Astrocyte (in vitro differentiated cells and primary cell): ENCODE data around the gene ARL4C.

ENCODE experiments used
- CTCF ChIP-seq: IDR thresholded peaks from 2 replicates; pipeline ENCODE4 v1.5.1; 2011; ENCODE audit warnings: low read depth, mild to moderate bottlenecking, inconsistent platforms, low read length, moderate library complexity; ENCODE audit not compliant: insufficient read depth
- EZH2 ChIP-seq: IDR thresholded peaks from 2 replicates; pipeline ENCODE4 v1.6.1; 2012; ENCODE audit warnings: mild to moderate bottlenecking, low read length, inconsistent platforms; ENCODE audit not compliant: insufficient read depth

DNA sequence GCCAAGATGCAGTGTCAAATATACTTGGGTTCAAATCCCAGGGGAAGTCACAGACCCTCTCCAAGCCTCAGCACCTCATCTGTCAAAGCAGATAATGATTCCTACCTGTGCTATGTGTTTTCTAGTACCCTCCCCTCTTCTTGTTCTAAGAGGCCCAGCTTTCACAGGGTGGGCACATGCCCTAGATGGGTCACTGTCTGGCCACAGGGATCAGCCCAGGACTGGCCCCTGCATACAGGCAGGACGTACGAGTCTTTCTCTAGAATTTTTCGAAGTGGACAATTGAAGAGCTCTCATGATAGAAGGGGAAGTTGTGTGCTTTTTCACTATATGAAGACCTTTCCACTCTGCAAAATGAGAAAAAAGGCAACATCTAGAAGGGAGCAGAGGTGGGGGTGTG, 22.2 kb downstream of the ARL4C start:
- TF ChIP-seq CTCF (no peak), EZH2 (no peak)
